ENCODE measurements around the gene SPANXN3.
"Not testable (repeated sequence)": the region's sequence is repeated elsewhere in the genome, so short reads cannot be mapped to it uniquely, and the experiment has no call there.

Gene SPANXN3

GRCh38 chrX:143517375-143517774, at the start of gene SPANXN3:
Gene SPANXN3, minus strand, starts transcription at chrX:143517475. Its CDS starts 84 bp downstream, at chrX:143517391.
- DNase-seq: not testable (repeated sequence)

- no peak for DNase-seq
Observed at GRCh38 chrX:143536176-143536575, 18.9 kb upstream of the SPANXN3 start.

- not testable (repeated sequence) for DNase-seq
Observed at GRCh38 chrX:143502196-143502595, 15.1 kb downstream of the SPANXN3 start.

GRCh38 chrX:143500751-143501150, 16.5 kb downstream of the SPANXN3 start:
- DNase-seq: no peak

- no peak for DNase-seq
Observed at GRCh38 chrX:143486105-143486504, 31.2 kb downstream of the SPANXN3 start.

GRCh38 chrX:143476751-143477150, 40.5 kb downstream of the SPANXN3 start:
- DNase-seq: no peak

- peak; percentile 62 for DNase-seq
Observed at GRCh38 chrX:143472347-143472938, 44.8 kb downstream of the SPANXN3 start.

- DNase-seq: no peak
Observed at GRCh38 chrX:143466130-143466529, 51.1 kb downstream of the SPANXN3 start.

- no peak for DNase-seq
Observed at GRCh38 chrX:143462696-143463095, 54.6 kb downstream of the SPANXN3 start.

GRCh38 chrX:143461606-143462005, 55.7 kb downstream of the SPANXN3 start:
- no peak for DNase-seq

Measured in NCI-H1436 treated with DMSO at 0.1 percent for 48 hours (cell line).